ENCODE results near the gene MYOF. TPM values are rescaled to one million over a fixed set of nuclear protein-coding genes. Genes with fewer than 3 reads are reported as not detected.

MYOF gene
- polyA plus RNA-seq, 1 donor (not counting 4 experiments of a cell fraction or from before 2014, with no cell fraction given), result 232 TPM

- no peak for FAIRE-seq
These were observed 139.2 kb downstream of the MYOF start for GRCh38 chr10:93342921-93343320.

GRCh38 chr10:93342366-93342765 is 139.8 kb downstream of the MYOF start:
- Histone ChIP-seq H3K9ac (ENCODE audit: control insufficient read depth, extremely low read depth, insufficient read depth, low read length) (no peak overlapping the region), H2AFZ (ENCODE audit: control insufficient read depth, low read length) (no peak overlapping the region), H3K4me2 (ENCODE audit: control insufficient read depth, extremely low read depth, insufficient read depth, low read depth, low read length) (no peak overlapping the region), H3K27me3 (ENCODE audit: control insufficient read depth, extremely low read depth, insufficient read depth, low read length) (no peaks in the 10 kb centered on the region), H3K27ac (ENCODE audit: control insufficient read depth, insufficient read depth, low read length) (no peak overlapping the region), H3K9me1 (ENCODE audit: control insufficient read depth, extremely low read depth, insufficient read depth, low read length) (no peaks in the 10 kb centered on the region), H3K79me2 (ENCODE audit: control insufficient read depth, insufficient read depth, low read length) (no peaks in the 10 kb centered on the region), H3K4me3 (ENCODE audit: control insufficient read depth in 2 of 3, extremely low read depth in 1 of 3, insufficient read depth in 2 of 3, low read depth in 1 of 3, low read length in 3 of 3) (no peak overlapping the region), H4K20me1 (ENCODE audit: control insufficient read depth, extremely low read depth, insufficient read depth, low read length) (no peaks in the 10 kb centered on the region), H3K4me1 (ENCODE audit: control insufficient read depth, extremely low read depth, insufficient read depth, low read length) (no peaks in the 10 kb centered on the region), H3K9me3 (ENCODE audit: control insufficient read depth, low read depth, low read length) (no peaks in the 10 kb centered on the region), H3K36me3 (ENCODE audit: control insufficient read depth in 2 of 2, extremely low read depth in 1 of 2, insufficient read depth in 2 of 2, low read length in 2 of 2) (peaks cover 60 to 64% of the 10 kb centered on the region in 2 experiments)
- dilution Hi-C loops (cut with MboI; ENCODE audit: extremely low pct_ligation_motif_present, low sequenced_read_pairs), result no loop called here
- no peak for TF ChIP-seq CTCF (optimal IDR thresholded peaks at IDR 0.05 in 1 of 3, IDR thresholded peaks at IDR 0.05 in 1 of 3, conservative IDR thresholded peaks at IDR 0.05 in 1 of 3; ENCODE audit: extremely low read depth in 1 of 3, insufficient read depth in 2 of 3, low read length in 3 of 3)
- no peak for TF ChIP-seq EZH2 (IDR thresholded peaks at IDR 0.05; ENCODE audit: low read length)
- DNase-seq (ENCODE audit: low read depth, low spot score) (no peak), FAIRE-seq (no peak)

More at GRCh38 chr10:93342921-93343320, 139.2 kb downstream of the MYOF start:
- Histone ChIP-seq H3K4me1 (ENCODE audit: control insufficient read depth, extremely low read depth, insufficient read depth, low read length) (no peaks in the 10 kb centered on the region), H3K9me3 (ENCODE audit: control insufficient read depth, low read depth, low read length) (no peaks in the 10 kb centered on the region), H3K9me1 (ENCODE audit: control insufficient read depth, extremely low read depth, insufficient read depth, low read length) (no peaks in the 10 kb centered on the region), H3K27ac (ENCODE audit: control insufficient read depth, insufficient read depth, low read length) (no peak overlapping the region), H3K4me2 (ENCODE audit: control insufficient read depth, extremely low read depth, insufficient read depth, low read depth, low read length) (no peak overlapping the region), H3K9ac (ENCODE audit: control insufficient read depth, extremely low read depth, insufficient read depth, low read length) (no peak overlapping the region), H3K27me3 (ENCODE audit: control insufficient read depth, extremely low read depth, insufficient read depth, low read length) (no peaks in the 10 kb centered on the region), H3K79me2 (ENCODE audit: control insufficient read depth, insufficient read depth, low read length) (no peaks in the 10 kb centered on the region), H3K36me3 (ENCODE audit: control insufficient read depth in 2 of 2, extremely low read depth in 1 of 2, insufficient read depth in 2 of 2, low read length in 2 of 2) (peaks cover 59 to 64% of the 10 kb centered on the region in 2 experiments), H4K20me1 (ENCODE audit: control insufficient read depth, extremely low read depth, insufficient read depth, low read length) (no peaks in the 10 kb centered on the region), H3K4me3 (ENCODE audit: control insufficient read depth in 2 of 3, extremely low read depth in 1 of 3, insufficient read depth in 2 of 3, low read depth in 1 of 3, low read length in 3 of 3) (no peak overlapping the region), H2AFZ (ENCODE audit: control insufficient read depth, low read length) (no peak overlapping the region)
- no peak for DNase-seq (ENCODE audit: low read depth, low spot score)
- TF ChIP-seq CTCF (optimal IDR thresholded peaks at IDR 0.05 in 1 of 3, IDR thresholded peaks at IDR 0.05 in 1 of 3, conservative IDR thresholded peaks at IDR 0.05 in 1 of 3; ENCODE audit: extremely low read depth in 1 of 3, insufficient read depth in 2 of 3, low read length in 3 of 3), result no peak
- dilution Hi-C loops (cut with MboI; ENCODE audit: extremely low pct_ligation_motif_present, low sequenced_read_pairs), result no loop called here
